OCI-LY7 (cell line): ENCODE data around the gene TMEM234. TPM values are rescaled to one million over a fixed set of nuclear protein-coding genes. Genes with fewer than 3 reads are reported as not detected.
A peak's percentile ranks its signal among the peaks of the same experiment; 100 is the strongest.

Experiments used
- BruUV-seq: library from RNA; stranded (reverse); fragments of 400-500 nt; replicated peaks from 2 replicates; lab custom pipeline; 2021; lab: Mats Ljungman, UMichigan
- CTCF ChIA-PET: fragments of 300-600 bp; sonication (Branson Sonifier 250); formaldehyde crosslinking; loops from one replicate; lab custom pipeline; 2022; ENCODE audit warnings: antibody characterized with exemption; ENCODE audit not compliant: unreplicated experiment; lab: Charles Lee
- POLR2A ChIA-PET: fragments of 300-600 bp; sonication (Branson Sonifier 250); formaldehyde crosslinking; loops from one replicate; lab custom pipeline; 2022; ENCODE audit warnings: antibody characterized with exemption; lab: Charles Lee
- DNase-seq: peaks from one replicate; pipeline ENCODE4 v3.0.0-alpha.2; 2015; ENCODE audit warnings: low spot score
- H2AFZ ChIP-seq: fragments of 200-600 bp; sonication (generic), shearing (Covaris generic); 2 replicates; pipeline ENCODE4 v1.6.1; 2014; ENCODE audit warnings: mild to moderate bottlenecking, antibody characterized with exemption, low read length, moderate library complexity
- H3K27ac ChIP-seq: fragments of 200-600 bp; sonication (generic); 2 replicates; pipeline ENCODE4 v1.5.1; 2014; ENCODE audit warnings: mixed run types, low read depth, mild to moderate bottlenecking, moderate library complexity, low read length, inconsistent platforms; ENCODE audit not compliant: poor library complexity, severe bottlenecking
- H3K36me3 ChIP-seq: fragments of 200-600 bp; sonication (generic); 2 replicates; pipeline ENCODE4 v1.6.1; 2014; ENCODE audit warnings: mild to moderate bottlenecking, antibody characterized with exemption, low read length, moderate library complexity, mixed read lengths; ENCODE audit not compliant: insufficient read depth
- H3K4me1 ChIP-seq: fragments of 200-600 bp; sonication (generic); 2 replicates; pipeline ENCODE4 v1.5.1; 2014; ENCODE audit warnings: mild to moderate bottlenecking, low read length; ENCODE audit not compliant: insufficient read depth, poor library complexity, severe bottlenecking
- H3K4me2 ChIP-seq: fragments of 200-600 bp; sonication (generic); 2 replicates; pipeline ENCODE4 v1.6.1; 2014; ENCODE audit warnings: mild to moderate bottlenecking, low read length
- H3K4me3 ChIP-seq: fragments of 200-600 bp; sonication (generic); 2 replicates; pipeline ENCODE4 v1.5.1; 2014; ENCODE audit warnings: mild to moderate bottlenecking, low read depth, low read length; ENCODE audit not compliant: poor library complexity, severe bottlenecking
- H3K79me2 ChIP-seq: fragments of 200-600 bp; sonication (generic); 2 replicates; pipeline ENCODE4 v1.6.1; 2016; ENCODE audit warnings: low read depth, mild to moderate bottlenecking, low read length, moderate library complexity, mixed read lengths; ENCODE audit not compliant: insufficient read depth
- H3K9me2 ChIP-seq: fragments of 200-600 bp; sonication (generic); 2 replicates; pipeline ENCODE4 v1.6.1; 2016; ENCODE audit warnings: mild to moderate bottlenecking, low read length, mixed read lengths; ENCODE audit not compliant: insufficient read depth
- H3K9me3 ChIP-seq: fragments of 200-600 bp; sonication (generic); 2 replicates; pipeline ENCODE4 v1.6.1; 2014; ENCODE audit warnings: mild to moderate bottlenecking, mixed run types, low read length, mixed read lengths
- H4K20me1 ChIP-seq: fragments of 200-600 bp; sonication (generic); 2 replicates; pipeline ENCODE4 v1.6.1; 2014; ENCODE audit warnings: mild to moderate bottlenecking, antibody characterized with exemption, low read length, moderate library complexity, mixed read lengths; ENCODE audit not compliant: insufficient read depth
- CTCF ChIP-seq: fragments of 200-600 bp; sonication (generic); conservative IDR thresholded peaks from 2 replicates; pipeline ENCODE4 v1.5.1; 2014; ENCODE audit warnings: mild to moderate bottlenecking, antibody characterized with exemption, low read length, moderate library complexity, mixed read lengths
- EZH2phosphoT487 ChIP-seq: fragments of 200-600 bp; sonication (generic); IDR thresholded peaks from 2 replicates; pipeline ENCODE4 v1.6.1; 2018; ENCODE audit warnings: low read depth, borderline replicate concordance, mild to moderate bottlenecking, mixed run types, antibody characterized with exemption, low read length, moderate library complexity, mixed read lengths
- intact Hi-C: fragments of 100-400 bp; cut with micrococcal nuclease; formaldehyde crosslinking; loops from one replicate; pipeline ENCODE4 v1.10.0; 2022; ENCODE audit not compliant: unreplicated experiment
- total RNA-seq, 2 experiments: library from RNA; depleted of rRNA in 1 of 2; stranded (reverse); fragments of >200 nt in 1 of 2; shearing (Covaris generic) in 1 of 2; gene quantifications; 2 replicates each; pipeline ENCODE4 v1.2.3, GENCODE V29; 2014 to 2022

TMEM234 gene
- total RNA-seq, 2 experiments from 2014 or later: 17.1 to 17.5 TPM

- Histone ChIP-seq H3K9me2 (no peaks in the 10 kb centered on the region), H2AFZ (peak overlapping the region; percentile 86), H3K36me3 (peaks cover under 1% of the 10 kb centered on the region; the same call in 1 of the 2 replicates), H4K20me1 (no peaks in the 10 kb centered on the region), H3K27ac (no peak overlapping the region), H3K4me2 (peak overlapping the region; percentile 74), H3K9me3 (no peaks in the 10 kb centered on the region), H3K4me3 (peak overlapping the region; percentile 59), H3K4me1 (peaks cover 44% of the 10 kb centered on the region), H3K79me2 (no peaks in the 10 kb centered on the region)
- BruUV-seq: no TSS peak
- ChIA-PET POLR2A (interaction anchor here (0.9 kb wide), 1 partner anchor 13 kb away, joined by 5 read pairs; no protein-coding TSS in a partner anchor), CTCF (interaction anchor here (0.5 to 1.2 kb wide), 3 partner anchors 9 to 156 kb away, joined by 3 to 6 read pairs (median 5); no protein-coding TSS in a partner anchor)
- intact Hi-C loops: no loop called here
- no peak for DNase-seq
- TF ChIP-seq EZH2phosphoT487 (no peak), CTCF (no peak)
Measured at GRCh38 chr1:32241001-32241763, 19.0 kb upstream of the TMEM234 start.

GRCh38 chr1:32240140-32240951, 18.2 kb upstream of the TMEM234 start:
- POLR2A ChIA-PET: interaction anchor here (0.9 to 2.0 kb wide), 3 partner anchors 11 to 16 kb away, joined by 4 to 7 read pairs (median 5); partner anchors contain the start of gene LCK
- no TSS peak for BruUV-seq
- H3K4me2 ChIP-seq: peak overlapping the region; percentile 74
- H3K36me3 ChIP-seq: peaks cover 4% of the 10 kb centered on the region; the same call in 1 of the 2 replicates
- H3K79me2 ChIP-seq: no peaks in the 10 kb centered on the region
- peak overlapping the region; percentile 86 for H2AFZ ChIP-seq
- H3K4me3 ChIP-seq: peak overlapping the region; percentile 59
- DNase-seq: peak; percentile 41
- TF ChIP-seq CTCF (peak; percentile 52; the same call in 1 of the 2 replicates), EZH2phosphoT487 (no peak)
- CTCF ChIA-PET: interaction anchor here (0.6 to 1.2 kb wide), 2 partner anchors 9 to 39 kb away, joined by 3 to 6 read pairs; no protein-coding TSS in a partner anchor
- no peak overlapping the region for H3K27ac ChIP-seq
- H3K4me1 ChIP-seq: peaks cover 36% of the 10 kb centered on the region
- no peaks in the 10 kb centered on the region for H3K9me3 ChIP-seq
- H4K20me1 ChIP-seq: no peaks in the 10 kb centered on the region
- no peaks in the 10 kb centered on the region for H3K9me2 ChIP-seq
- intact Hi-C loops: no loop called here
